Neural progenitor cell (in vitro differentiated cells): Measurements from ENCODE around the gene NDEL1.

ENCODE experiments used
- CTCF ChIP-seq: fragments of 200-600 bp; sonication (generic); IDR thresholded peaks from 2 replicates; pipeline ENCODE4 v1.5.1; 2017; ENCODE audit warnings: antibody characterized with exemption, mild to moderate bottlenecking
- EZH2 ChIP-seq: fragments of 200-600 bp; sonication (generic); IDR thresholded peaks from 2 replicates; pipeline ENCODE4 v1.6.1; 2017; ENCODE audit warnings: antibody characterized with exemption, mild to moderate bottlenecking, moderate library complexity

GRCh38 chr17:8426094-8426720, 9.5 kb upstream of the NDEL1 start:
- TF ChIP-seq EZH2, result no peak
- TF ChIP-seq CTCF, result no peak
